ENCODE results near the gene FOXQ1. TPM values are rescaled to one million over a fixed set of nuclear protein-coding genes. Genes with fewer than 3 reads are reported as not detected.

FOXQ1 gene
- total RNA-seq, 1 donor from 2014 or later = not detected

DNA sequence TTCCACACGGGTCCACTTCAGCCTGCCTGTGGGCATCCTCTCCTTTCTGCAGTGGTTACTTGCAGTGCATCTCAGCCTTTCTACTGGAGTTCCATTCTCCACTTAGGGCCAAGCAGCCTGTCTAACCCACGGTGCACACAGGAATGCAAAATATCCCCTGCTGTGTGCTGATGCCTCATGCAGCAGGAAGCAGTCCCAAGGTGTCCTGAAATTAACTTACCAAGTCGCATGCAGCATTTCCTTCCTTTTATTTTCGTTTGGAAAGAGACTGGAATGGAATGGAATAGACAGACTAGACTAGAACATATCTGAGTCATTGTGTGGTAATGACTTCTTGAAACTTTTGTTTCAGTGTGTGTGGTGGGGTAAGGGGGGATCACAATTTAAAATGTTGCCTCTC lies 25.9 kb upstream of the FOXQ1 start:
- ATAC-seq (ENCODE audit: poor library complexity) = no peak

DNA sequence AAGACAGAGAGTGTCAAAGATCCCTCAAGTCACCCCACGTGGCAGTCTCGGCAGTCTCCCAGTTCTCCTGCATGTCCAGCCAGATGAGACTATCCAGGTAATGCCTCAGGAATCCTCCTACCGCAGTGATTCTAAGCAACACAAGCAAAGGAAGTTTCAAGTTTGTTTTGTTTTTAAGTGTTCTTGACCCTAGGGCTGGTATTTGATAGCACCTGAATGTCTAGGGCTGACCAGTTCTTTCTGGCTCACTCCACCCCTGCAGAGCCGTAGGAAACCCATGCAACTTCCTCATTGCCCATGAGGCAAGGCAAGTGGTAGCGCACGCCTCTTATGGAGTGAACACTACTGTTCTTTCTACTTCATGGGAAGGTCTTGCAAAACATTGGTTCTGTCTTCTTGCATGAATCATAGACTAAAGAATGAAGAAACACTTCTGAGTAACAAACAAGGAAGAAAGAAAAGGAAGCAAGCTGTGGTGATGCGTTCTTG lies 24.8 kb upstream of the FOXQ1 start:
- intact Hi-C loops (cut with DNase I) = no loop called here
- no peak for ATAC-seq (ENCODE audit: poor library complexity)
- no peak for DNase-seq

More for the DNA sequence above, 25.9 kb upstream of the FOXQ1 start:
- DNase-seq = no peak
- intact Hi-C loops (cut with DNase I) = no loop called here

- intact Hi-C loops (cut with DNase I) = no loop called here
- ATAC-seq (ENCODE audit: poor library complexity) (no peak), DNase-seq (no peak)
These were observed 21.8 kb upstream of the FOXQ1 start for GRCh38 chr6:1290086-1290485.

DNA sequence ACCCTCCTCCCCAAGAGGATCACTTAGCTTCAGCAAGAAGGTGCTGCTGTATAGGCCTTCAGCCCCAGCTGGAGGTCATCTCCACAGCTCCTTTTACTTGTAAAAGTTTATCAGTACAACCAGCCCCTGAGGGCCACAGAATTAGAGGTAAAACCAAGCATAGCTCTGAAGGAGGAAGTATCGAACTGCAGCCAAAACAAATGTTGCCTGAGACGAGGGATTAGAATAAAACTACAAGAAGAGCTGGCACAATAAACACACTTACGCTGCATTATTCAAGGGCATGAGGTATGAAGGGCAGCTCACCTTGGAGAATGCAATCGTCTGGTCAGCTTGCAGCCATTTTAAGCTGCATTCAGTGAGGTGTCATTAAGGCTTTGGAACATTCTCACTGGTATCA lies 21.1 kb upstream of the FOXQ1 start:
- DNase-seq = no peak
- no peak for ATAC-seq (ENCODE audit: poor library complexity)
- intact Hi-C loops (cut with DNase I) = no loop called here

GRCh38 chr6:1291381-1291780 lies 20.5 kb upstream of the FOXQ1 start:
- intact Hi-C loops (cut with DNase I) = no loop called here
- DNase-seq = no peak
- ATAC-seq (ENCODE audit: poor library complexity) = no peak

- intact Hi-C loops (cut with DNase I) = no loop called here
- no peak for ATAC-seq (ENCODE audit: poor library complexity)
- DNase-seq = no peak
These were observed 16.5 kb upstream of the FOXQ1 start for GRCh38 chr6:1295420-1295819.

- DNase-seq (no peak), ATAC-seq (ENCODE audit: poor library complexity) (no peak)
- intact Hi-C loops (cut with DNase I) = no loop called here
These were observed 15.8 kb upstream of the FOXQ1 start for GRCh38 chr6:1296079-1296478.

GRCh38 chr6:1296542-1296941 lies 15.4 kb upstream of the FOXQ1 start:
- DNase-seq (no peak), ATAC-seq (ENCODE audit: poor library complexity) (no peak)
- intact Hi-C loops (cut with DNase I) = no loop called here

- ATAC-seq (ENCODE audit: poor library complexity) (no peak), DNase-seq (no peak)
- intact Hi-C loops (cut with DNase I) = no loop called here
These were observed 14.2 kb upstream of the FOXQ1 start for GRCh38 chr6:1297746-1298145.

DNA sequence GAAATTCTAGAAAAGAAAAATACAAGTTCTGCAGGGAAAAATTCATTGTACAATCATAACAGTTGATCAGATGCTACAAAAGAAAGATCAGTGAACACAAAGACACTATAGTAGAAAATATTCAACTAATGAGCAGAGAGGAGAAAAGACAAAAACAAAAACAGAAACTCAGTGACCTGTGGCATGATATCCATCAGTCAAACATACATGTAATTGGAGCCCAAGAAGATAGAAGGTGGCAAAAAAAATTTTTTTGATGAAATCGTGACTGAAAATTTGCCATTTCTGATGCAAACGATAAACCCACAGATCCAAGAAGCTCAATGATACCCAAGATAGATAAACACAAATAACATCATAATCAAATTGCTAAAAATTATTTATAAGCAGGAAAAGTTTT lies 13.1 kb upstream of the FOXQ1 start:
- ATAC-seq (ENCODE audit: poor library complexity) = no peak
- intact Hi-C loops (cut with DNase I) = no loop called here
- DNase-seq = no peak

- intact Hi-C loops (cut with DNase I) = no loop called here
- no peak for DNase-seq
- no peak for ATAC-seq (ENCODE audit: poor library complexity)
These were observed 5.8 kb upstream of the FOXQ1 start for GRCh38 chr6:1306133-1306532.

DNA sequence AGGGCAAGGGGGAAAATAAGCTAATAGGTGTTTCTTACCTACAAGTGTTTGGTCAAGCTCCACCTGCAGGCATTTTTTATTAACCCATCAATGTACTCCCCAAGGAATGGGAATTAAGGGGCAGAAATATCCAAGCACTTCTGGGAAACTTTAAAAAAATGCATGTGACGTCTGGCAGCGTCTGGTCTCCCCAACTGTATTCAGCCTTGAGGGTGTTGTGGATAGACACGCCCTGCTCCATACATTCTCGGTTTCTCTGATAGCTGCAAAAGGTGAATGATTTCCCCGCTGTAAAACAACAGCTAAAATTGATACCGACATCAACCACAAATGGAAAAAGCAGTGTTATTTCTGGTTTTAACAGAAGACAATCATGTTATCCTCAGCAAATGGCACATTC lies 2.5 kb upstream of the FOXQ1 start:
- ATAC-seq (ENCODE audit: poor library complexity) = no peak
- intact Hi-C loops (cut with DNase I) = no loop called here

GRCh38 chr6:1310628-1311399 lies 1.1 kb upstream of the FOXQ1 start:
- no peak for DNase-seq
- no peak for ATAC-seq (ENCODE audit: poor library complexity)
- intact Hi-C loops (cut with DNase I) = no loop called here

More for the DNA sequence above, 2.5 kb upstream of the FOXQ1 start:
- no peak for DNase-seq

DNA sequence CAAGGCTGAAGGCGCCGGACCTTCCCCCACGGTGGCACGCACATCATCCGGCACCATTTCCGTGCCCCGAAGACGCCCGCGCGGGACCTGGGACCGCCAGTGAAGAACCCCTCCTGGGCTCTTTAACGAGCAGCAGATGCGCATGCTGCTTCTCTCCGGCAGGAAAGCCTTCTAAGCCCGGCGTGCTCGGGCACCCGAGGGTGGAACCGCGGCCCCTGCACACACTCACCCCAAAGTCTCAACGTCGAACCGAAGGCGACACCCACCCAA lies 240 bp downstream of the FOXQ1 start:
- DNase-seq (no peak), ATAC-seq (ENCODE audit: poor library complexity) (no peak)
- intact Hi-C loops (cut with DNase I) = no loop called here

GRCh38 chr6:1312473-1313367 lies 822 bp downstream of the FOXQ1 start:
- ATAC-seq (ENCODE audit: poor library complexity) (no peak), DNase-seq (no peak)
- intact Hi-C loops (cut with DNase I) = no loop called here

DNA sequence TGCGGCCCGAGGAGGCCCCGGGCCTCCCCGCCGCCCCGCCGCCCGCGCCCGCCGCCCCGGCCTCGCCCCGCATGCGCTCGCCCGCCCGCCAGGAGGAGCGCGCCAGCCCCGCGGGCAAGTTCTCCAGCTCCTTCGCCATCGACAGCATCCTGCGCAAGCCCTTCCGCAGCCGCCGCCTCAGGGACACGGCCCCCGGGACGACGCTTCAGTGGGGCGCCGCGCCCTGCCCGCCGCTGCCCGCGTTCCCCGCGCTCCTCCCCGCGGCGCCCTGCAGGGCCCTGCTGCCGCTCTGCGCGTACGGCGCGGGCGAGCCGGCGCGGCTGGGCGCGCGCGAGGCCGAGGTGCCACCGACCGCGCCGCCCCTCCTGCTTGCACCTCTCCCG lies 1.5 kb downstream of the FOXQ1 start:
- ATAC-seq (ENCODE audit: poor library complexity) (no peak), DNase-seq (no peak)
- intact Hi-C loops (cut with DNase I) = no loop called here

DNA sequence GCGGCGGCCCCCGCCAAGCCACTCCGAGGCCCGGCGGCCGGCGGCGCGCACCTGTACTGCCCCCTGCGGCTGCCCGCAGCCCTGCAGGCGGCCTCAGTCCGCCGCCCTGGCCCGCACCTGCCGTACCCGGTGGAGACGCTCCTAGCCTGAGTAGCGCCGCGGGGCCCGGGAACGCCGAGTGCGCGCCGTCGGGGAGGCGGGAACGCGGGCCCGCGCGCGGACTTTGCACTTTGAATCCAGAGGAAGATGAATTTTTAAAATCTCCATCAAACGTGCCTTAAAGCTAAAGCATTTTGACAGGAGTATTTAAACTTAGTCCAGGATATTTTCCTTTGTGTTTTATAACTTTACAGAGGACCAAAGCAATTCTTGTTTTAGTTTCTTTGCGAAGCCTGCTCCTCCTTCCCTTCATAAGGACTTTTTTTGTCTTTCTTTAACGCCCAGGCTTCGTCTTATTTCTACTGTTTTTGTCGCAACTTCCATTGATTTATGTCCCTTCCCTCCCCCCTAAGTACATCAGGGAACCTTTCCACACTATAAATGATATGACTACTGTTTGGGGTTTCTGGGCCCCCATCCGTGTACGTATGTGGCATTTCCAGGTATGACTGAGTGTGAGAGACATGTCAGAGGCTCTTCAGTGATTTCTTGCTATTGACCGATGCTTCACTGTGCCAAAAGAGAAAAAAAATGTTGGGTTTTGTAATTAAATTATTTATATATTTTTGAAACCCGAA lies 2.0 kb downstream of the FOXQ1 start:
- no peak for ATAC-seq (ENCODE audit: poor library complexity)

GRCh38 chr6:1314617-1315016 lies 2.7 kb downstream of the FOXQ1 start:
- DNase-seq = no peak
- ATAC-seq (ENCODE audit: poor library complexity) = no peak
- intact Hi-C loops (cut with DNase I) = no loop called here

More for the DNA sequence above, 2.0 kb downstream of the FOXQ1 start:
- no peak for DNase-seq
- intact Hi-C loops (cut with DNase I) = no loop called here

DNA sequence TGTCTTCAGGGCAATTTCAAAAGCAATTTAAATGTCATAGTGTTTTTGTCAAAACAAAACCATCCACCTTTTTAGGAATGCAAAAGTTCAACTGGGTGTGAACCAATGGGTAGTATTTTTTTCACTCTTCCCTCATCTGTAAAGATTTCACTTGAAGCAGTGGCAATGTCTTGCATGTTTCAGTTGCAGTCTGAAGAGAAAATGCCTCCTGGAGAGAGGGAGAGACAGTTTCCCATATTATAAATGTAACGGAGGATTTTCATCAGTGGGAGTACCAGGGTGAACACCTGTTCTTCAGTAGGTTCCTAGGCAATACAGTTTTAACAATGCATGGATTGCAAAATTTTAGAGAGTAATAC lies 3.3 kb downstream of the FOXQ1 start:
- no peak for ATAC-seq (ENCODE audit: poor library complexity)
- no peak for DNase-seq
- intact Hi-C loops (cut with DNase I) = no loop called here

All from Right ventricle myocardium superior (tissue), 1 donor.